Measurements from ENCODE around the gene SESN2. TPM values are rescaled to one million over a fixed set of nuclear protein-coding genes. Genes with fewer than 3 reads are reported as not detected.

SESN2 gene
- total RNA-seq, 3 donors from 2014 or later (not counting 1 experiment from before 2014, with no cell fraction given): 21.0 to 30.3 (median 27.1) TPM

- ATAC-seq (no peak), DNase-seq (no peak)
- Mint-ChIP-seq H3K36me3 (peaks cover 23% of the 10 kb centered on the region), H3K27me3 (ENCODE audit: low read depth in 2 of 2) (no peaks in the 10 kb centered on the region), H3K27ac (no peak overlapping the region), H3K9me3 (no peaks in the 10 kb centered on the region), H3K4me3 (no peak overlapping the region), H3K4me1 (peaks cover 8 to 9% of the 10 kb centered on the region in 2 donors)
- Histone ChIP-seq H3K36me3 (ENCODE audit: control insufficient read depth, insufficient read depth, low read length) (peaks cover 34% of the 10 kb centered on the region), H3K9me3 (ENCODE audit: control insufficient read depth, insufficient read depth, low read length) (no peaks in the 10 kb centered on the region), H3K27me3 (ENCODE audit: control insufficient read depth, insufficient read depth, low read length) (no peaks in the 10 kb centered on the region), H3K4me1 (ENCODE audit: control insufficient read depth, insufficient read depth, low read length) (peaks cover 9% of the 10 kb centered on the region), H3K27ac (ENCODE audit: low read length) (no peak overlapping the region), H3K4me3 (ENCODE audit: low read length) (no peak overlapping the region)
- 94% methylated on average over 14 of the region's 14 CpGs for WGBS (ENCODE audit: insufficient coverage)
- intact Hi-C loops (cut with micrococcal nuclease): no loop called here
- no peak for TF ChIP-seq CTCF (IDR thresholded peaks at IDR 0.05)
Measured at GRCh38 chr1:28281608-28282425, 22.5 kb downstream of the SESN2 start.

- Histone ChIP-seq H3K27ac (ENCODE audit: low read length) (no peak overlapping the region), H3K4me1 (ENCODE audit: control insufficient read depth, insufficient read depth, low read length) (peaks cover 9% of the 10 kb centered on the region)
- H3K9me3 Mint-ChIP-seq: no peaks in the 10 kb centered on the region
Measured at GRCh38 chr1:28282426-28283407, 23.4 kb downstream of the SESN2 start.

GRCh38 chr1:28286111-28286510 lies 26.8 kb downstream of the SESN2 start:
- Mint-ChIP-seq H3K9me3 (no peaks in the 10 kb centered on the region), H3K4me3 (no peak overlapping the region), H3K4me1 (peaks cover 8 to 9% of the 10 kb centered on the region in 2 donors), H3K36me3 (peaks cover 3% of the 10 kb centered on the region), H3K27me3 (ENCODE audit: low read depth in 2 of 2) (no peaks in the 10 kb centered on the region), H3K27ac (no peak overlapping the region)
- TF ChIP-seq CTCF (IDR thresholded peaks at IDR 0.05): no peak
- no peak overlapping the region for H3K4me3 ChIP-seq (ENCODE audit: low read length)
- 20% methylated on average over 1 of the region's 2 CpGs for WGBS (ENCODE audit: insufficient coverage)
- H3K9me3 ChIP-seq (ENCODE audit: control insufficient read depth, insufficient read depth, low read length): no peaks in the 10 kb centered on the region
- ATAC-seq (no peak), DNase-seq (no peak)
- H3K4me1 ChIP-seq (ENCODE audit: control insufficient read depth, insufficient read depth, low read length): peaks cover 9% of the 10 kb centered on the region
- intact Hi-C loops (cut with micrococcal nuclease): no loop called here
- no peak overlapping the region for H3K27ac ChIP-seq (ENCODE audit: low read length)
- H3K36me3 ChIP-seq (ENCODE audit: control insufficient read depth, insufficient read depth, low read length): peaks cover 5% of the 10 kb centered on the region
- H3K27me3 ChIP-seq (ENCODE audit: control insufficient read depth, insufficient read depth, low read length): no peaks in the 10 kb centered on the region

More at GRCh38 chr1:28282426-28283407, 23.4 kb downstream of the SESN2 start:
- no peaks in the 10 kb centered on the region for H3K27me3 ChIP-seq (ENCODE audit: control insufficient read depth, insufficient read depth, low read length)
- intact Hi-C loops (cut with micrococcal nuclease): no loop called here
- H3K27ac Mint-ChIP-seq: peak overlapping the region; percentile 41 to 70
- H3K4me1 Mint-ChIP-seq: peaks cover 8 to 9% of the 10 kb centered on the region in 2 donors
- 76% methylated on average over 13 of the region's 14 CpGs for WGBS (ENCODE audit: insufficient coverage)
- no peak for DNase-seq
- peaks cover 17% of the 10 kb centered on the region for H3K36me3 Mint-ChIP-seq
- peak overlapping the region; percentile 21 for H3K4me3 Mint-ChIP-seq
- no peak for ATAC-seq
- H3K27me3 Mint-ChIP-seq (ENCODE audit: low read depth in 2 of 2): no peaks in the 10 kb centered on the region
- TF ChIP-seq CTCF (IDR thresholded peaks at IDR 0.05): no peak
- peaks cover 28% of the 10 kb centered on the region for H3K36me3 ChIP-seq (ENCODE audit: control insufficient read depth, insufficient read depth, low read length)
- H3K9me3 ChIP-seq (ENCODE audit: control insufficient read depth, insufficient read depth, low read length): no peaks in the 10 kb centered on the region
- H3K4me3 ChIP-seq (ENCODE audit: low read length): no peak overlapping the region
